NCI-H2227 treated with DMSO at 0.1 percent for 48 hours (cell line): ENCODE measurements around the gene GPC6.
A peak's percentile ranks its signal among the peaks of the same experiment; 100 is the strongest.
"Not testable (repeated sequence)": the region's sequence is repeated elsewhere in the genome, so short reads cannot be mapped to it uniquely, and the experiment has no call there.

Experiments used
- DNase-seq: peaks from one replicate; lab custom pipeline; 2025; lab: John Stamatoyannopoulos, UW

Gene GPC6

DNA sequence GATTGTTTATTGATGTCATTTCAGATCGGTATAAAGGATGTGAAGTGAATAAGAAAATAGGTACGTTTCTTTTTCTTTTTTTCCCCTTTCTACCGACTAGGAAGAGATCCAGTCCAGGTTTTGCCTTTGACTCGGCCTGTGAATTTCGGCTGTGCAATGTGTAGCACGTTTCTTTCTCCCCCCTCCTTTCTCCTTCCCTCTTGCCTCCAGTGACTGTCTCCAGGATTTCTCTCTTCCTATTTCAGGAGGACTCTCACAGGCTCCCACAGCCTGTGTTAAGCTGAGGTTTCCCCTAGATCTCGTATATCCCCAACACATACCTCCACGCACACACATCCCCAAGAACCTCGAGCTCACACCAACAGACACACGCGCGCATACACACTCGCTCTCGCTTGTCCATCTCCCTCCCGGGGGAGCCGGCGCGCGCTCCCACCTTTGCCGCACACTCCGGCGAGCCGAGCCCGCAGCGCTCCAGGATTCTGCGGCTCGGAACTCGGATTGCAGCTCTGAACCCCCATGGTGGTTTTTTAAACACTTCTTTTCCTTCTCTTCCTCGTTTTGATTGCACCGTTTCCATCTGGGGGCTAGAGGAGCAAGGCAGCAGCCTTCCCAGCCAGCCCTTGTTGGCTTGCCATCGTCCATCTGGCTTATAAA is at the start of gene GPC6:
Gene GPC6, plus strand, starts transcription at position 185 of the 657 bp plus-strand sequence.
- DNase-seq: peak; percentile 84

DNA sequence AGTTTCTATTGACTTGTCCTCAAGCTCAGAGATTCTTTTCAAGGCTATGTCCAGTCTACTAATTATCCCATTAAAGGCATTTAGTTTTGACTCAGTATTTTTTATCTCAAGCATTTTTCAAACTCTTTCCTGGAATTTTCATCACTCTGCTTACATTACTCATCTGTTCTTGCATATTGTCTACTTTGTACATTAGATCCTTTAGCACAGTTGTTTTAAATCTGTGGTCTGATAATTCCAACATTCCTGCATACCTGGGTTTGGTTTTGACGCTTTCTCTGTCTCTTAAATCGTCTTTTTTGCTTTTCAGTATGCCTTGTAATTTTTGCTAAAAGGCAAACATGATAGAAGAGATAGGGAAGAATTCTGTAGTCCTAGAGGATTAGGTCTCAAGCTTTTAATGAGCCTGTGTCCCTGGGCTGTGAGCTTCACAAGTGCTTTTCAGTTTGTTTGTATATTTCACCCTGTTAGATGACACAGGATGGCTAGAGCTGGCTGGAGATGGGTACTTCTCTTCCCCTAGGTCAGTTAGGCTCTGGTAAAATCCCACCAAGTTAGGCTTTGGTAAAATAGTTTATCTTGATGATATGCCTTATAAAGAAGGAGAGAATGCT is 46.1 kb upstream of the GPC6 start:
- DNase-seq: no peak

DNA sequence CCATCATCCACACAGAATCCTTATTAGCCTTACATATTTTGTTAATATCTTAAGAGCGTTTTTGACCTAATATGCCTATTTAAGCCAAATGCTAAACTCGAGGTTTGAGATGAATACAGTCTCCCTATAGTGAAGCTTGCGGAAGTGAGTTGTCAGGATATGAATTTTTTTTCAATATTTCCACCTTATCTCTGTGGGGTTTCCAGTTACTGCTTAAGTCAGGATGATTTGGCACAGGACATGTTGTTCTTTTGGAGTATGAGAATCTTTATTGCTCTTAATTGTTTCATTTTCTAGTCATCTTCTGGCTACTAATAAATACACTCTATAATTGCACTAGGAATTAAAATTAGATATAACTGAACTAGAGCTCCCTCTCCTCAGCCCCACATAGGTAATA is 44.2 kb upstream of the GPC6 start:
- DNase-seq: no peak

DNA sequence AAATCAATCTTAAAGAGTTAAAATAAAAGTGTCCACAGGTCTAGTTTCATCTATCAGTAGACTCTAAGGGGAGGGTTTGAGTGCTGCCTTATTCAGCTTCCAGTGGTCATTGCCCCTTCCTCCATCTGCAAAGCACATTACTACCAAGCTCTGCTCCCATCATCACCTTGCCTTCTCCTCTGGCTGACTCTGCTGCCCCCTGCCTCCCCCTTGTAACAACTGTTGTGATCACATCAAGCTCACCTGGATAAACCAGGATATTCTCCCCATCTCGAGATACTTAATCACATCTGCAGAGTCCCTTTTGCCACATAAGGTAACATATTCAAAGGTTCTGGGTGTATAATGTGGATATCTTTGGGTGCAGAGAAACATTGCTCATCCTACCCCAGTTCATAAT is 43.3 kb upstream of the GPC6 start:
- DNase-seq: no peak

DNA sequence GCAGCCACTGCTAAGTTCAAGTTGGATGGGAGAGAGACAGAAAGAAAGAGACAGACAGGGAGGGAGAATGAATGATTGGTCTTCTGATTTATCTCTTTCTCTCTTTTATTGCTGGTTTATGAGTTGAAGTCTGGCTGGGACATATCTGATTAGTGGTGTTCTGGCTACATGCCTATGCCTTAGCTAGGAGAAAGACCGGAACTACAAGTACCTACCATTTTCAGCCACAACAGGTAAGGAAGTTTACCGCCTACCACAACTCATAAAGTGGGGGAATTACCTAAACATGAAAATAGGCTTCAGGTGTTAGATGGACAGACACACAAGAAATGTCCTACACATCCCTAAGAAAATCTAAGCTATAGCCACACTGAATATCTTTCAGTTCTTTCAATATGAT is 36.6 kb upstream of the GPC6 start:
- DNase-seq: no peak

DNA sequence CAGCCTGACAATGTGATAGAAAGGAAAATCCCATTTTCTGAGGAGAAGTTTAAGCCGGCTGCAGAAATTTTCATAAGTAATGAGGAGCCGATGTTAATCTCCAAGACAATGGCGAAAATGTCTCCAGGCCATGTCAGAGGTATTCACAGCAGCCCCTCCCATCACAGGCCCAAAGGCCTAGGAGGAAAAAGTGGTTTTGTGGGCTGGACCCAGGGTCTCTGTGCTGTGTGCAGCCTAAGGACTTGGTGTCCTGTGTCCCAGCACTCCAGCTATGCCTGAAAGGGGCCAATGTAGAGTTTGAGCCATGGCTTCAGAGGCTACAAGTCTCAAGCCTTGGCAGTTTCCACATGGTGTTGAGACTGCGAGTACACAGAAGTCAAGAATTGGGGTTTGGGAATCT is 32.9 kb upstream of the GPC6 start:
- DNase-seq: no peak

DNA sequence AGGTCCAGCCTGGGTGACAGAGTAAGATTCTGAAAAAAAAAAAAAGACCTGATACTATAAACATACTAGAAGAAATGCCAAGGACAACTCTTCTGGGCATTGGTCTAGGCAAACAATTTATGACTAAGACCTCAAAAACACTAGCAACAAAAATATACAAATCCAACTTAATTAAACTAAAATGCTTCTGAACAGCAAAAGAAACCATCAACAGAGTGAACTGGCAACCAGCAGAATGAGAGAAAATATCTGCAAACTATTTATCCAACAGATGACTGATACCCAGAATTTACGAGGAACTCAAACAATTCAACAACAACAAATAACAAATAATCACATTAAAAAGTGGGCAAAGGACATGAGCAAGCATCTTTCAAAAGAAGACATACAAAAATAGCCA is 26.8 kb upstream of the GPC6 start:
- DNase-seq: no peak

DNA sequence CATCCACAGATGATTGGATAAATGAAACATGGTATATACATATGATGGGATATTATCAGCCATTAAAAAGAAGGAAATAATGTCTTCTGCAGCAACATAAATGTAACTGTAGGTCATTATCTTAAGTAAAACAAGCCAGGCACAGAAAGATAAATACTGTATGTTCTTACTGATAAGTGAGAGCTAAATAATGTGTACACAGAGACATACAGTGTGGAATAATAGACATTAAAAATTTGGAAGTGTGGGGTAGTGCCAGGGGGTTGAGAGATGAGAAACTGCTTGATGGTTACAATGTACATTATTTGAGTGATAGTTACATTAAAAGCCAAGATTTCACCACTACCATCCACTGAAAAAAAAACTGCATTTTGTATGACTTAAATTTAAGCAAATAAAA is 26.0 kb upstream of the GPC6 start:
- DNase-seq: no peak

DNA sequence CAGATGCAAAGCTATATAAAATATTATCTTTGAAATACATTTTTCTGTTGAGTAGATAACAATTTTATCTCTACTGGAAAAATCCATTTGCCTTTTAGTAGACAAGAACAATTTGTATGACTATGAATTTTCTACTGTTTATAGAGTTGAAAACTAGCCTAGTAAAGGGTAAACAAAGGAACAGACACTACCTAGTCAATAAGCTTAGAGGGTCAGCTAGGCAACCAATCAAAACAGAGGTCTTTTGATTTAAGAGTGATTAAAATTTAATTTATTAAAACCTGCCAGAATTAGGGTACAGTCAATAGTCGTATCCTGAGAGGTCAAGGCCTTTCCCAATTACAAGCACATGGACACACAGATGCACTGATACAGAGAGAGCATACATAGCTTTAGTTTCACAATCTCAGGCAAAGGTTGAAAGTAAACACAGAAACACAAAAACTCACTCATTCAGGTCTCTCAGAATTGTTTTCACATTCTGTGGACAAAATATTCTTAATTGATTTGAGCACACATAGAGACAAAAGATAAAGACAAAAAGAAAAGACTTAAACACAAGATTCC is 24.5 kb upstream of the GPC6 start:
- no peak for DNase-seq

DNA sequence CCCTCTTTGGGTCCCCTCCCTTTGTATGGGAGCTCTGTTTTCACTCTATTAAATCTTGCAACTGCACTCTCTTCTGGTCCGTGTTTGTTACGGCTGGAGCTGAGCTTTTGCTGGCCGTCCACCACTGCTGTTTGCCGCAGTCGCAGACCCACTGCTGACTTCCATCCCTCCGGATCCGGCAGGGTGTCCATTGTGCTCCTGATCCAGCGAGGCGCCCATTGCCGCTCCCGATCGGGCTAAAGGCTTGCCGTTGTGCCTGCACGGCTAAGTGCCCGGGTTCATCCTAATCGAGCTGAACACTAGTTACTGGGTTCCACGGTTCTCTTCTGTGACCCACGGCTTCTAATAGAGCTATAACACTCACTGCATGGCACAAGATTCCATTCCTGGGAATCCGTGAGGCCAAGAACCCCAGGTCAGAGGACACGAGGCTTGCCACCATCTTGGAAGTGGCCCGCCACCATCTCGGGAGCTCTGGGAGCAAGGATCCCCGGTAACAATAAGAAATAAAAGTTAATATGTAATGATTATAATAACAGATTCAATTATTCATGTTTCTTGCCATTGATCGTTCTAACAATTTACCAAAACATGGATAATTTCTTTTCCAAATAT is 19.7 kb upstream of the GPC6 start:
- not testable (repeated sequence) for DNase-seq

DNA sequence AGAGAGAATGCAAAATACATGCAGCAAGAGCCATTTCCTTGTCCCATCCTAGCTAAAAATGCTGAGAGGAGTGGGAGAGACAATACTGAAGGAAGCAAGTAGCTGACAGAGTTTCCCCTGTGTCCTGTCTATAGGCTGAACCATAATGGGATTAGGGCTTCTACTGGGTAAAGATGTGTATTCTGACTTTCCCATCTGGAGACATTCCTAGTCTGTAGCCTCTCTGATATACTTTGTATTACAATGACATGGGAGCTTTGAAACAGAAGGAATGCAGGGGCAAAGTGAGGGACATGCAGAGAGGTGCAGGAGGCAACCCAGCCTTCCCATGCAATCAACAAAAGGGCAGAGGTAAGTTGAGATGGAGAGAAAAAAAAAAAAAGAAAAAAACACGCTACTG is 10.5 kb upstream of the GPC6 start:
- no peak for DNase-seq

DNA sequence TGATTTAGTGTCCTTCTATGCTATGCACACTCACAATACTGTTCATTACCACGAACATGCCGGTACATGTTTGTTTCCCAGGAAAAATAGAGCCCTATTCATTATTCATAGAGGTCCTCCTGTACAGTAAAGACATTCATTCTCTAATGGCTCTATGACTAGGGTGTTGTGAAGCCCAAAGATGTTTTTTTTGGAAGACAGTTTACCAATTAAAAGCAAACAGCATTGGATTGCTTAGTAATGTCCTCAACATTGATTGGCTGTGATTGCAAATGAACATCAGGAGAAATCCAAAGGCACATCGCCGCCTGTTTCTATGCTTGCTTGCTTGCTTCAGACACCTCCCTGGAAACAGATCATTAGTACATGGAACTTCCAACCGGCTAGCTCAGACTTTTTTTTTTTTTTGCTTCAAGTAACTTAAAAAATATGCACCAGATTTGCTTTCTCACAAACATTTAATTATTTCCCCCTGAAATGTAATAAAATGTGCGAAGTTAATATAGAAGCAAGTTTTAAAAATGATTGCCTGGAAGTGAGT is 8.8 kb upstream of the GPC6 start:
- no peak for DNase-seq

DNA sequence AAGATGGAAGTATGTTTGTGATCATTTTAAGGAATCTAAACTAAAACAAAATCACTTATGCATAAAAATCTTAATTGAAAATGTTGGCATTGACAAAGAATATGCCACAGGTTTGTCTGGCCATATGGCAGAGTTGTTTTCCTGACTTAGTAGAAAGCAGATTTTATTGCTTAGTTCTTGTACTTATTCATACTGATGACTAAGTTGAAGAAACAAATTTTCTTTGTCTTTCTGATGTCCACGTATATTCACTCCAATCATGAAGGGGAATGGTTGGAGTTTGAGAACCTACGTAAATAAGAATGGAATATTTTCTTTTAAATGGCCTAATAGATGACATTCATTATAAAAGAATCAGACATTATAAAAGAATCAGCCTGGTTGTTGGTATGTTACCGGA is 8.0 kb upstream of the GPC6 start:
- DNase-seq: no peak

DNA sequence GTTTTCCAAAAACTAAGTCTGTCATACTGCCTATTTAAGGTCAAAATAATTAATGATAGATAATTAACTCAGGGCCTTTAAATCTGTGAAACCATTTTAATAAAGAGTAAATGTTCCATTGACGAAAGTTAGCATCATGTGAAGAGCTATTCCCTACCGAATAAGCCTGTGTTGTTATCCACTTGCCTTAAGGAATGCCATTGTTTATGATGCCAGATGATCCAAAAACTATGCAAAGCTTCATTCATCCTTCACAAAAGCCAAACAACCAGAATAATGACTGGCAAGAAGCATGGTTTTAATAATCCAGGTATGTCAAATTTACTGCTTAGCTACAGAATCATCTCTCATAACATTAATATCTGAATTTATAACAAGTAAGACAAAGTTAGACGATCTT is 6.5 kb upstream of the GPC6 start:
- no peak for DNase-seq

DNA sequence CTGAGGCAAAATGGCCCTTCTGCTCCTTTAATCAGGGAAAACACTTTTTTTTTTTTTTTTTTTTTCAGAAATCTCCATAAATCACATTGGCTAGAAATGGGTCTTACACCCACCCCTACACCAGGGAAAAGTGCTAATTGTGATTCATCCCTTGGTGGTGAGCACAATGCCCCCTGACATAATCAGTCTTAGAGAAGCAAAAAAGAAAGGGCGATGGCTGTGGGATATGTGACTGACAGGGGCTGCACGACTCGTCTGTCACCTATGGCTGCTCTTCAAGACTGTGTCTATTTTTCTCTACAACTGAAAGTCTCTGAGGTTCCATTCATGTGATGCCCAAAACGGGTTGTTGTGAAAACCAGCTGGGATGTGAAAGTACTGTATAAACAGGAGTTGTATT is 3.6 kb upstream of the GPC6 start:
- DNase-seq: no peak

DNA sequence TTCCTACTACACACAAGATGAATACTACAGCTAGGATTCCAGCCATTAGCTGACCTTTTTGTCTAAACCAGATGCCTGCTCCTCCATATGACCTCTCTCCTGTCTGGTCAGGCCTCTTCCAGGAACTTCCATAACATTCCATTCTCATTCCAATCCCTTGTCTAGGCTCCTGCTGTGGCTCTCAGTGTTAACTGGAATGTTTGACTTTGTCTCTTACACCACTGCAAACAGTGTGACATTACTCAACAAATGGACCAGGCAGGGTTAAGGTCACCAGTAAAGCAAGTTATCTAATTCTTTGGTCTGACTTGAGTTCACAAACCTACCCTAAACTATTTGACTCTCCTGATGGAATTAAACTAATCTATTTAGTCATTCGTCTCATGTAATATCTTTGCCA is 2.1 kb upstream of the GPC6 start:
- no peak for DNase-seq

DNA sequence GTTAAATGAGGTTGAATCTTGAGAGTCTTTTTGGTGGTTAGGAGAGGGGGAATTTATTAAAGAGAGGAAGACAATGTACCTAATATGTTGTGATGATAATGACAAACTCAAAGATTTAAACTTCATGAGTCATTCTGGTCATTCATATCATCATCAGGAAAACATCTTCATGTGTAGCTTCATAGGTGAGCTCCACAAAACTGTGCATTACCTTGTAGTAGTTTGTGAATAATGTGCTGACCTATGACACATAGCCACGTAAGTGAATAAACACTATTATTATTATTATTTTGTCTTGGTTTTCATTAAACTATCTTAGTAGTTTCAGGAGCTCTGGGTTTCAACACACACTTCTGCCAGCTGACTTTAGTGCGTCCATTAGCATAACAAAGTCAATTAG is 997 bp upstream of the GPC6 start:
- DNase-seq: no peak

DNA sequence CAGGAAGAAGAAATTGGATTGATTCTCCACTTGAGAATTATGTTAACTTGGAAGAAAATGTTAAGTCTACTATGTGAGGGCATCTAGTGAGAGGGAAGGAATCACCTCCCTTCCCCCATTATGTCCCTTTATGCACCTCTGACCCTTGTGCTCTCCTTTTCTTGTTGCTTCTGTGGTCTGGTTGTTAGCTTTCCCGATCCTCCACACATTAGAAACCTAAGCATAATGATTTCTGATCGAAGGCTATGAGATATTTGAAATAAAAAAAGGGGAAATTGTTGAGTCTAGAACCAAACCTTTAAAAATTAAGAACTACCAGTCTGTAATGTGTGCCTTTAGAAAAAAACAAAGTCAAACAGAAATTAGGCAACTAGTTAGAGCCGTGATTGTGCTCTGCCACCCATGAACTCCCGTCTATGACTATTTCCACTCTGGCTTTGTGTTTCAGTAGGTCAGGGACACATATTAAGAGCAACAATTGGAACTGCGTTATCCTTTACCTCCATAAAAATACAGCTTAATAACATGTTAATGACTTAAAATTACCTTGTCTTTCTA is 463 bp upstream of the GPC6 start:
- DNase-seq: no peak

DNA sequence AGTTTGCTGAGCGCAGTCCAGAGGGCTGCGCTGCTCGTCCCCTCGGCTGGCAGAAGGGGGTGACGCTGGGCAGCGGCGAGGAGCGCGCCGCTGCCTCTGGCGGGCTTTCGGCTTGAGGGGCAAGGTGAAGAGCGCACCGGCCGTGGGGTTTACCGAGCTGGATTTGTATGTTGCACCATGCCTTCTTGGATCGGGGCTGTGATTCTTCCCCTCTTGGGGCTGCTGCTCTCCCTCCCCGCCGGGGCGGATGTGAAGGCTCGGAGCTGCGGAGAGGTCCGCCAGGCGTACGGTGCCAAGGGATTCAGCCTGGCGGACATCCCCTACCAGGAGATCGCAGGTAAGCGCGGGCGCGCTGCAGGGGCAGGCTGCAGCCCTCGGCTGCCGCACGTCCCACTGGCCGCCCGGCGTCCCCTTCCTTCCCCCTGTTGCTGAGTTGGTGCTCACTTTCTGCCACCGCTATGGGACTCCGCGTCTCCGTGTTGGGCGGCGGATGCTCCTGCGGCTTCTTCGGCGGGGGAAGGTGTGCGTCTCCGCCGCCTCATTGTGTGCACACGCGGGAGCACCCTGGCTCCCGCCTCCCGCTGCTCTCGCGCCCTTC is 772 bp downstream of the GPC6 start:
- peak; percentile 63 for DNase-seq

DNA sequence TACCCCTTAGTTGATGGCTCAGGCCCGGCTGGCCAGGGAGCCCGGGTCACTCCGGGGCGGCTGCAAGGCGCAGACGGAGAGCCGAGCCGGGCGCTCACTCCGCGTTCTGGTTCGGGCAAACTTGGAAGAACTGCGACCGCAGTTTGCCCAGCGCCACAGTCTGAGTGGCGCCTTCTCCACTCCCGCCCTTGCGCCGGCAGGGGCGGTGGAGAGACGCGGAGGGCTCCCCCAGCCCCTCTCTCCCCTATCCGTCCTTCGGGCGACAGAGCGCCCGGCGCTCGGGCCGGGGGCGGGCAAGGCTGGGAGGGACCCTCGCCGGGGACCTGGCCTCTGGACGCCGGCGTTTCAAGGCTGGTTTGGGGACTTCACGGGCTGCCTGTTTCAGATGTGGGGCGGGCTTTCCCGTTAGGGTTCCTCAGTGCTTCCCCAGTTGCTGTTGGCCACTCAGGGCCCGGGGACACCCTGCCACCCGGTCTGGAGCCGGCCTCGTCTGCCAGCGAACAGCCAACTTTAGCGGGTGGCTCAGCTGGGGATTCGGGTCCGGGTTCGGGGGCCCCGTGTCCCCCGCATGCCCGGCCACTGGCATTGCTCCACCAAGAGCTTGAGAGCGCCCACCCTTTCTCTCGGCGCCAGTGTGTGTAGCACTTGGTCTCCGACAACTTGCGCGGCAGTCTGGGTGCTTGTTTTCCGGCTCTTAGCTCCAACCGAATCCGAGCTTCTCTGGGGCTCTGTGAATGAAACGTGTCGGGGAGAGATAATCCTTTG is 1.5 kb downstream of the GPC6 start:
- DNase-seq: peak; percentile 72

DNA sequence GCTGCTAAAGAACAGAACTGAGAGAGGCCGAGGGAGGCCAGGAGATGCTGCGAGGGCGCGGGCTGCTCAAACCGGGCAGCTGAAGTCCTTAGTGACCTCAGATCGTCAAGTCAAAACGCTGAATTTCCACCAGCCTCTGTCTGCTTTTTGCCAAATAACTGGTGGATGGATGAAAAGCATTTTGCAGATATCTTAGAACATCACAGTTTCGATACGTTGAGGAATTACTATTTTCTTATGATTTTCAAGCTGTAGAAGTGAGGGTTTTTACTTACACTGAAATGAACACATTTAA is 2.0 kb downstream of the GPC6 start:
- DNase-seq: no peak

DNA sequence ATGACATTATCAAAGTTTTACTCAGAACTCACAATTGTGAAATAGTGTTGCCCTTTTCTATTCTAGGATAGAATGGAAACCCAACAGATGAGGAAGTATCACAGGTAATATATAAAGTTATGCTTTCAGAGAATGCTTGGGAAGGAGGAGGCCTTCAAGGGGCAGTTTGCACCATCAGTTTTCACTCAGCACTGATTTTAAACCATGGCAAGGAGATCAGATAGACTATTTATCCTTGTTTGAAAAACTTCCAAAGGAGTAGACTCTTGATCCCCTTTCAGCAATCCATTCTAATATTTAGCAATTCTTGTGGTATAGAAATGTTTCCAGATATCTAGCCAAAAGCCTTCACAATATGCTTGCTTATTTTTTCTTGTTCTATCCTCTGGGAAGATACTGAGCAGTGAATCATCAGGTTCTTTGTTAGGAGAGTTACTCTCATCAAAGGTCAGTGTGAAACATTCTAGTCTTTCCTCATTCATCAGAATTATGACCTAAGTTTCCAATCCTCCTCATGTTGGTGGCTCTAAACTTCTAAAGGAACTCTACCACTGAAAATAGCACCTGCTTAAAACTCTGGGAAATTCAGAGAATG is 3.8 kb downstream of the GPC6 start:
- DNase-seq: no peak
